GM21423 (cell line): ENCODE measurements around the gene NPPB.

Experiments used
- ATAC-seq: cut with Tn5 transposase; IDR thresholded peaks from one replicate; pipeline ENCODE4 v1.9.1; 2021; ENCODE audit warnings: mild to moderate bottlenecking, moderate library complexity; ENCODE audit not compliant: unreplicated experiment

NPPB gene

GRCh38 chr1:11836955-11837766 lies 21.6 kb downstream of the NPPB start:
- no peak for ATAC-seq

DNA sequence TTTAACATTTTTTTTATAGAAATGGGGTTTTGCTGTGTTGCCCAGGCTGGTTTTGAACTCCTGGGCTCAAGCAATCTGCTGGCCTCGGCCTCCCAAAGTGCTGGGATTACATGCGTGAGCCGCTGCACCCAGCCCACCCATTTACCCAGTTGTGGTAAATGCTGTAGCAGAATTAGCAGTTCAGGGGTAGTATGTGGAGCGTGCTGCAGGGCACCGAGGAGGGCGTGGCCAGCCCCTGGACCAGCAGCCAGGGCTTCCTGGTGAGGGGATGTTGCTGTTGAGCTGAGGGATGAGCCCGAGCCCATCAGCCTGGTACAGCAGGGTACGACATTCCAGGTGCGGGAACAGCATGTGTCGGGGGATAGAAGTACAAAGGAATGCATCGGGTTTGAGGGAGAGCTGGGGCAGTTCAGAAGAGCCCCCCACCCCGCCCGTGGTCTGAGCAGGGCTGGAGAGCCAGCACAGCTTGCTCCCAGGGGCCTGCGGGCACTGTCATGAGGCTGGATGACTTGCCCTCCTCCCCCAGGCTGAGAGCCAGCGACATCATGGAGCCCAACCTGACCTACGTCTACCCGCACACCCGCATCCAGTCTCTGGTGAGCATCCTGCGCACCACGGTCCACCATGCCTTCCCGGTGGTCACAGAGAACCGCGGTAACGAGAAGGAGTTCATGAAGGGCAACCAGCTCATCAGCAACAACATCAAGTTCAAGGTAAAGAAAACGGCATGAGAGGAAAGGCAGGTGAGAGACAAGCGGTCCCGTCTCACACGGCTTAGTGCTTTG lies 23.1 kb downstream of the NPPB start:
- ATAC-seq: no peak

GRCh38 chr1:11833900-11834299 lies 24.8 kb downstream of the NPPB start:
- no peak for ATAC-seq

DNA sequence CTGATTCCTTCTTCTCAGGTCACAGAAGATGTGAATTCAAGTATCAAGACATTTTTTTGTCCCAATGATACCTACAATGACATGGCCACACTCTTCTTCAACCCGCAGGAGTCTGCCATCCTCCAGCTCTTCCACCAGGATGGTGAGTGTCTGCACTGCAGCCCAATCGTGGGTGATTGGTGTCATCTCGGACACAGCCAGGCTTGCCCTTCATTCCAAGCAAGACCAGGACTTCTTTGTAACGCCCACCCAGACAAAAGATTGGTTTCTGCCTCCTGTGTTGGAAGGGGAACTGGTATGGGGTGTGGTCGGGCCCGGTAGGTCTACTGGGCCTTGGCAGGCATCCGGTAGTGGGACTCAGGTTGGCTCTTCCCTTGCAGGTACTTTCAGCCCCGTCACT lies 25.2 kb downstream of the NPPB start:
- no peak for ATAC-seq

DNA sequence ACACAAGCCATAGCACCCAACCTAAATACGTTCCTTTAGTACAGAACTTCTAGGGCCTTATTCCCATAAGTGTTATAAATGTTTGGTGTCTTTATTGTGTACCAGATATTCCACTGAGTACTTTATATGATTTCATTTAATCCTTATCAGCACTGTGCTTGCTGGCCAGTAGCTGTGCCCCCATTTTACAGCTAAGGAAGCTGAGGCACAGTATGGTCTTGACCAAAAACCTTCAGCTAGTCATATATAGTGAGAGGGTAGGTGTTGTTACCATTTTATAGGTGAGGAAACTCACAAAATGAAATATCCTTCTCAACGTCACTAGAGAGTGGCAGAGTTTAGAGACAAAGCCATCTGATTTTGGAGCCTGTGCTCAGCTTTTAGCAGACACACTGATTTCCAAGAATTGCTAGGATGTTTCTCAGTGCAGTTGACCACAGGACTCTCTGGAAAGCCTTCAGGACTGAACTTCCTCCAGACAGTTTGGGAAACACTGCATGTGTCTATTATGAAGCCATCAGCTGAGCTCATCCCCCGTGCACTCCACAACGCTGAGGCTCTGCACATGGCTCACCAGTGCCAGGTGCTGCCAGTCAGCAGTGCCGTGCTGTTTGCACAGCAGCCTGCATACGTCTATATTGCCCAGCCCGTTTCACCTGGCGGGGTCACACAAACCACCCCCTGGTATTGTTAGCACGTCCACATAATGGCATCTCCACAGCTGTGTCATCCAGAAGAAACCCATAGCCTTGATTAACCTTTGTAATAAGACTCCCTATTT lies 26.6 kb downstream of the NPPB start:
- ATAC-seq: no peak

DNA sequence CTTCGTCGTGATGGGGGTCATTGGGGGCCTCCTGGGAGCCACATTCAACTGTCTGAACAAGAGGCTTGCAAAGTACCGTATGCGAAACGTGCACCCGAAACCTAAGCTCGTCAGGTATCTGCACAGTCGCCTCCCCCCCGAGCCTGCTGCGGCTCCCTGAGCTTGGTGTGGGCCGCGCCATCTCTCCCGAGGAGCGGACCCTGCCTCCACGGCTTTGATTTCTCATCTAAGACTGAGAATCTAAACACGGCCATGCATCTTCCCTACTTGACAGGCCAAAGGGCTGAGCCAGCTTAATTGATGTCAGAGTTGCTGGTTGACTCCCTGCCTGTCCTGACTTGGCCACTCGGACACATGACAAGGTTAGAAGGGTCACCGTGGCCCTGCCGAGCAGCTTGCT lies 30.2 kb downstream of the NPPB start:
- ATAC-seq: no peak

GRCh38 chr1:11826946-11827345 lies 31.8 kb downstream of the NPPB start:
- no peak for ATAC-seq

DNA sequence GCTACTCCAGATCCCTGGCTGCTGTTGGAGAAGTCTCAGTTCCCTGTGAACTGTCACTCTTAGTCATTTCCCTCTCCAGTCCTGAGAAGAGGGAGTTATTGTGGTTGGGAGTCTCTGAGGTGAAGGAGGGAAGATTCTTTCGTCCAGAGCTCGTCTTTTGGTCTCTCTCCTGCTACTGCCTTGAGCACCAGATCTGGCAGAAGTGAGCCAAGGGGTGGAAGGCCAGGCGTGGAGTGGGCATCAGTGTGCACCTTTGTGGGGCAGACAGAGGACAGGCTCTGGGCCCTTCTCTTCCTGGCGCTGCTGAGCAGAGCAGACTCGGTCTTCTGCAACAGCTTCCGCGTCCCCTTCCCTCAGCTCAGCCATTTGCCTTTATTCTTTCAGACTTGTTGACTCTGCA lies 33.6 kb downstream of the NPPB start:
- no peak for ATAC-seq

- ATAC-seq: no peak
Measured at GRCh38 chr1:11823366-11824137, 35.2 kb downstream of the NPPB start.

DNA sequence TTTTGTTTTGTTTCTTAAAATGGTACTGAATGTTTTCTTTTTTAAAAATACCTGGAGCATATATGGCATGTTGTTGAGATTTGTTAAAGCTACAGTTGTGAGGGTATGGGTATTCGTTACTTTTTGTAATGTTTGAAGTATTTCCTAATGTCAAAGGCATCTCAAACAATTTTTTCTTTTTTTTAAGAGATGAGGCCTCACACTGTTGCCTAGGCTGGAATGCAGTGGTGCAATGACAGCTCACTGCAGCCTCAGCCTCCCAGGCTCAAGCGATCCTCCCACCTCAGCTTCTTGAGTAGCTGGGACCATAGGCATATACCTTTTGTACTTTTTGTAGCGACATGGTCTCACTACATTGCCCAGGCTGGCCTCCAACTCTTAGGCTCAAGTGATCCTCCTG lies 36.7 kb downstream of the NPPB start:
- ATAC-seq: no peak

GRCh38 chr1:11817192-11817591 lies 41.6 kb downstream of the NPPB start:
- no peak for ATAC-seq

DNA sequence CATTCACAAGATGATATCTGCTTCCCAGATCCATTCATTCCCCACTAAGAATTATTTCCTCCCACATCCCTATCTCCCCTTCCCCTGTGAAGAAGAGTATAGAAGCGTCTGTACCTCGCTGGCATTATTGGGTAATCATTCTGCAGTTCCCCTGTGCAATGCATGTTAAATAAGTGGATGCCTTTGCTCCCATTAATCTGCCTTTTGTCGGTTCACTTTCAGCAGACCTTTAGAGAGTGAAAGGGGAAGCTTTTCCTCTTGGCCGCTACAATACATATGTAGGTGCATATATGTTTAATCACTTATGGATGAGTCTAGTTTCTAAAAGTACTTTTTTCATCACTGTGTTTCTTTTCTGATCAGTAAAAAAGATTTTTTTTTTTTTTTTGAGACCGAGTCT lies 45.7 kb downstream of the NPPB start:
- ATAC-seq: no peak
